Inflammatory macrophage treated with lipopolysaccharide for 1 hour (primary cell): ENCODE measurements around the gene MAN1C1.
A peak's percentile ranks its signal among the peaks of the same experiment; 100 is the strongest.

Source experiments
- DNase-seq, 2 donors: peaks; one replicate each; pipeline ENCODE4 v3.0.0-alpha.2; 2020 to 2022

The MAN1C1 gene

GRCh38 chr1:25616095-25616986 is at the start of gene MAN1C1:
Gene MAN1C1, plus strand, starts transcription at chr1:25616791. Its CDS starts 1,007 bp downstream, at chr1:25617798.
- peak; percentile 81 to 86 for DNase-seq

DNA sequence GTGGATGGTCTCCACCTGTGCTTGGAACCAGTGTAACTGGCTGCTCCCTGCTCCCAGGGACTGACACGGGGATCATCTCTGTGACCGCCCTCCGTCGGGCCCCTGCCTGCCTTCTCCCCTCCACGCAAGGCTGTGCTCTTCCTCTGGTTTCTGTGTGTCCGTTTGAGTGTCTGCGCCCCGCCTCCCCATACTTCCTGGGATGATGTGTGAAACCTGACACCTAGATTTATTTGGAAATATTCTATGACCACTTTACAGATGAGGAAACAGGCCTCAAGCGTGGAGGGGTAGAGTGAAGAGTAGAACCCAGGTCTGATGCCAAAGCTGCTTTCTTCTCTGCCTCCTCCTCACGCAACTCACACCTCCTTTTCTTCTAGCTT is 48.9 kb upstream of the MAN1C1 start:
- no peak for DNase-seq

GRCh38 chr1:25568090-25568833 is 48.3 kb upstream of the MAN1C1 start:
- no peak for DNase-seq

DNA sequence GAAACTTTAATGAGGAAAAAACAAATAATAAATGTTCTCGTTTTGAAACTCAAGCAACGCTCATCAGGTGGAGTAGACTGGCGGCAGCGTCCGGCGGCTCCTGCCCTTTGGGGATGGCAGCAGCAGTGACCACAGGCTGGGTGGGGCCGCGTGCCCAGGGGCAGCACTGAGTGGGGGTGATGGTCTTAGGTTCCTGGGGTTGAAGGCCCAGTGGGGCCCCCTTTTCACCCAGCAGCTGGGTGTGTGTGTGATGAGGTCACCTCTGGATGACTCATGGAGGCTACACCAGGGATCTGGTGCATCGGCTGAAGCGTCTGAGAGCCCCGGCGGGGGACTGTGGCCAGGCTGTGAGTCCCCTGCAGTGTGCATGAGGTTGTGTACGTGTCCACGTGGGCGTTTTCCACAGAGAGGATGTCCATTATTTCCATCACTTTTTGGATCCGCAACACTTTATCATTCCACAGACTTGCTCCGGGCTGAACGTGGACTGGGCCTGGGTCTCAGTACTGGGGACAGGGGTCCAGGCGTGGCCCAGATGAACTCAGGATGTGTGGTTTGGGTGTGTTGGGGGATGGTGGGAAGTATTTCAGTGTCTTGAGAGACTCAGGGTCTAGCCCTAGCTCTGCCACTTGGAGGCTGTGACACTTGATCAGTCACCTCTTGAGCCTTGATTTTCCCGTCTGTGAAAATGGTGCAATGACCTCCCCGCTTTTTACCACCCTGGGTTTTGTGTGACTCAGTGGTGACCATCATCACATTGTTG is 47.6 kb upstream of the MAN1C1 start:
- DNase-seq: no peak

DNA sequence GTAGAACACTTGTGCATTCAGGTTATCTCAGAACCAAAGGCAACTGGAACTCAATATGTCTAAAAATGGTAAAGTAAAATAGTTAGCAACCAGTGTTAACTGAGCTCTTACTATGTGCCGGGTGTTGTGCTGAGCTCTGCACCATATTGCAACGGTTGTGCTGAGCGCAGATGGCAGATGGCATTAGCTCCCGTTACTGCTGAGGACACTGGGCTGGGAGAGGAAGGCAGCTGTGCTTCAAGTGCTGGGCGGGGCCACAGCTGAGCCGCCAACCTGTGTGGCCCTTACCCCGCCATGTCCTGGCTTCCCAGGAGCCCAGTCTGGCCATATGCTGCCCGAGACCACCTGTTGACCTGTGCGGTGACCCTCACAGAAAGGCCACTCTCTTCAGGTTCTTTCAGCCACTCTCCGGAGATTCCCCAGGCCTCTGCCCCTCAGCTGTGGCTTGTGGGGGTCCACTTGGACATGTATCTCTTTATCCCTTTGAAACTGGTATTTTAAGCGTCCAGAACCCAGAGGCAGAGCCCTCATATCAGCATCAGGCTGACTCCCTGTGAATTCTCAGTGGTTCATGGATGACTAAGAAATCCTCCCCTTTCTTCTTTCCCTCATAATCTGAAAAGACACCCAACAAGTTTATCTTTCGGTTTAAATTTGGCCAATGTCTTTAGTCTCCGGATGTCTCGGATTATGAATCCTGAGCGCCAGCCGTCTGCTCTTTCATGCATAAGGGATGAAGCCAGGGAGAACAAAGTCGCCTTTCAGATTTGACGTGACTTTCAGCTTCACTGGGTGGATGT is 46.8 kb upstream of the MAN1C1 start:
- DNase-seq: no peak

DNA sequence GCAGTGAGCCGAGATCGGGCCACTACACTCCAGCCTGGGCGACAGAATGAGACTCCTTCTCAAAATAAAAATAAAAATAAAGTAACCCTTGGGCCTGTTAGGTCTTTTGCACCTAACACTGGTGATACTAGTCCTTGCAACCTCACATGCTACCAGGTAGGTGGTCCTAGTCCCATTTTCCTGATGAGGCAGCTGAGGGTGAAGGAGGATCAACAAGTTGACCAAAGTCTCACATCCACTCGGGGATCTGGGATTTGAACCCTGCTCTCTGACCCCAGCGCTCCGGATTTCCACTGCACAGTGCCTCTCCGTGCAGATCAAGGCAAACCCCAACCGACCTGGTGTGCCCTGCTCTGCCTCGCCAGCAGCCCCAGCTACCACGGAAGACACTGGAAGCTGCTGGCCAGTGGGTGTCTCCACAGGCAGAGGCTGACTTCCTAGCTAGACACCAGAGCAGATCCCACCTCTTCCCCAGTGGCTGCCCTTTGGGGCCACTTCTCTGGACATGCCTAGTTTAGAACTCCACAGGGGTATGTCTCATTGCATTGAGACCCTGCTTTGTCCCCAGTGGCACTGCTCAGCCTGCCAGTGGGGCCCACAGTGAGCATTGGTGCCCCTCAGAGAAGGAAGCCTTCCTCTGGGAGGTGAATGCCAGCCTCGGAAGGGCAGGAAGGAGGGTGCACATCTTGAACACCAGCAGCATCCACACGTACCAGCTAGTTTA is 45.6 kb upstream of the MAN1C1 start:
- no peak for DNase-seq

GRCh38 chr1:25571522-25571970 is 45.0 kb upstream of the MAN1C1 start:
- no peak for DNase-seq

- DNase-seq: no peak
Measured at GRCh38 chr1:25572107-25572506, 44.5 kb upstream of the MAN1C1 start.

GRCh38 chr1:25572708-25573590 is 43.6 kb upstream of the MAN1C1 start:
- DNase-seq: peak in 1 of 2 donors; percentile 55

GRCh38 chr1:25573591-25573930 is 43.0 kb upstream of the MAN1C1 start:
- no peak for DNase-seq

GRCh38 chr1:25573961-25574360 is 42.6 kb upstream of the MAN1C1 start:
- DNase-seq: no peak

- DNase-seq: no peak
Measured at GRCh38 chr1:25575191-25575590, 41.4 kb upstream of the MAN1C1 start.

- no peak for DNase-seq
Measured at GRCh38 chr1:25576459-25577133, 40.0 kb upstream of the MAN1C1 start.

GRCh38 chr1:25577134-25577920 is 39.3 kb upstream of the MAN1C1 start:
- no peak for DNase-seq

DNA sequence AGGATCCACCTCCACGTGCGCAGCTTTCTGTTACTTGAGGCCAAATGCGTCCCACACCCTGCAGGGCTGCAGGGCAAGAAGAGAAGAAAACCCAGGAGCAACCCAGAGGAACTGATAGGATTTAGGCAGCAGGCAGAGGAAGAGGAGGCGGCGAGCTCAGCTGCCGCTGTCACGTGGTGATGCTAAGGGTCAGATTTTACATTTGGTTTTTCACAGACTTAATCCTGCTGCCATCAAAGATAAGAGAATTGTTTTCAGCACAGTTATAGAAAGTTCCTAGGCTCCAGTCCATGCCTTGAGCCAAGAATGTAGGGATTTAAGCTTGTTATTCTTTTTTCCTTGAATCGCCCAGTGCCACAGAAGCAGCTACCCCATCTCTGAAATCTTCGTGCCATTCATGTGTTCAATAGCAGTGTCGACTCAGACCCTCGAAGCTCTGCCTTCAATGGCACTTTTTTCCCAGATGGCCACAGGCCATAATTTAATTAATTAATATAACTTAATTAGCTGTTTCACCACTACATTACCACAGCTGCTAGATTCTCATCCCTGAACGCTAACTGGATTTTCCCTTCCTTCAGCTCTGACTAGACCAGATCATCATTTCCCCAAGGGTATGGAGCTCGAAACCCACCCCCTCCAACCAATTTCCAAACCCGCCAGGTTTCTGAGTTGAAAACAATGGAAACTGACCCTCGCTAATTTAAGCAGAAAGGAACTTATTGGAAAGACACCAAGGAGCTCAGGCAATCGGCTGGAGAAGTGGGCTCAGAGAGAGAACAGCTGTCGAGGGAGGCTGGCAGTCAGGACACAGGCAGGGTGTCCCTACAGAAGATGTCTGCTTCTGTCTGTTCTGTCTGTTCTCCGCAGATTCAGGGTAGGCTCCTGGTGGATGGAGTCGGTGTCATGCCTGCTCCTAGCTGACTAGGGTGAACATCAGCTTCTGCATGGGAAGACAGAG is 37.0 kb upstream of the MAN1C1 start:
- no peak for DNase-seq

- DNase-seq: peak; percentile 41 to 48
Measured at GRCh38 chr1:25580927-25581326, 35.7 kb upstream of the MAN1C1 start.

- DNase-seq: no peak
Measured at GRCh38 chr1:25581764-25582163, 34.8 kb upstream of the MAN1C1 start.
